GM23338 (cell line): ENCODE data around the gene MKNK2. TPM values are rescaled to one million over a fixed set of nuclear protein-coding genes. Genes with fewer than 3 reads are reported as not detected.

Experiments used
- ATAC-seq: fragments of 200-7000 bp; cut with Tn5 transposase; 3 replicates; pipeline ENCODE4 v1.9.1; 2020
- DNase-seq: peaks from one replicate; pipeline ENCODE4 v3.0.0-alpha.2; 2015; ENCODE audit warnings: low spot score
- H2AFZ ChIP-seq: fragments of 200-600 bp; sonication (generic); 2 replicates; pipeline ENCODE4 v1.8.0; 2016; ENCODE audit warnings: antibody characterized with exemption, mild to moderate bottlenecking, moderate library complexity
- H3F3A ChIP-seq: fragments of 200-600 bp; sonication (generic); replicated peaks from 2 replicates; pipeline ENCODE4 v1.8.0; 2017; ENCODE audit warnings: antibody characterized with exemption, mixed run types, low read depth
- H3K27ac ChIP-seq: fragments of 200-600 bp; sonication (generic); 2 replicates; pipeline ENCODE4 v1.6.1; 2016; ENCODE audit warnings: low read depth
- H3K27me3 ChIP-seq: fragments of 200-600 bp; sonication (generic); 2 replicates; pipeline ENCODE4 v1.8.0; 2016; ENCODE audit warnings: mild to moderate bottlenecking, mixed run types, moderate library complexity; ENCODE audit not compliant: insufficient read depth
- H3K36me3 ChIP-seq: fragments of 200-600 bp; sonication (generic); 2 replicates; pipeline ENCODE4 v1.8.0; 2016; ENCODE audit warnings: mild to moderate bottlenecking; ENCODE audit not compliant: insufficient read depth
- H3K4me1 ChIP-seq: fragments of 200-600 bp; sonication (generic); 2 replicates; pipeline ENCODE4 v1.8.0; 2016; ENCODE audit warnings: mild to moderate bottlenecking, moderate library complexity; ENCODE audit not compliant: insufficient read depth
- H3K4me2 ChIP-seq: fragments of 200-600 bp; sonication (generic); 2 replicates; pipeline ENCODE4 v1.7.1; 2017; ENCODE audit warnings: mixed run types
- H3K4me3 ChIP-seq: fragments of 200-600 bp; sonication (generic); 2 replicates; pipeline ENCODE4 v1.6.1; 2016; ENCODE audit warnings: mixed run types
- H3K79me2 ChIP-seq: fragments of 200-600 bp; sonication (generic); replicated peaks from 2 replicates; pipeline ENCODE4 v1.8.0; 2017; ENCODE audit warnings: mild to moderate bottlenecking; ENCODE audit not compliant: insufficient read depth
- H3K9me2 ChIP-seq: fragments of 200-600 bp; sonication (generic); 2 replicates; pipeline ENCODE4 v1.8.0; 2017; ENCODE audit not compliant: insufficient read depth
- H4K20me1 ChIP-seq: fragments of 200-600 bp; sonication (generic); replicated peaks from 2 replicates; pipeline ENCODE4 v1.8.0; 2017; ENCODE audit warnings: mild to moderate bottlenecking; ENCODE audit not compliant: insufficient read depth
- H3K27ac Mint-ChIP-seq: 2 replicates; pipeline ENCODE4 v1.8.0; 2020; ENCODE audit warnings: inconsistent platforms, mild to moderate bottlenecking, moderate library complexity, mixed read lengths
- H3K27me3 Mint-ChIP-seq: 3 replicates; pipeline ENCODE4 v1.8.0; 2022; ENCODE audit warnings: low read depth, mild to moderate bottlenecking, moderate library complexity, mixed read lengths, inconsistent platforms; ENCODE audit not compliant: insufficient read depth, poor library complexity
- H3K36me3 Mint-ChIP-seq: 3 replicates; pipeline ENCODE4 v1.8.0; 2021; ENCODE audit warnings: low read depth, mild to moderate bottlenecking, inconsistent platforms, moderate library complexity, mixed read lengths
- H3K4me1 Mint-ChIP-seq: 3 replicates; pipeline ENCODE4 v1.8.0; 2020; ENCODE audit warnings: mild to moderate bottlenecking, inconsistent platforms, mixed read lengths
- H3K4me3 Mint-ChIP-seq: 3 replicates; pipeline ENCODE4 v1.8.0; 2021; ENCODE audit warnings: moderate library complexity, mild to moderate bottlenecking, inconsistent platforms, mixed read lengths
- H3K9me3 Mint-ChIP-seq: 3 replicates; pipeline ENCODE4 v1.8.0; 2020; ENCODE audit warnings: moderate library complexity, mild to moderate bottlenecking, inconsistent platforms, mixed read lengths
- CREB1 ChIP-seq: fragments of 250-450 bp; sonication (Bioruptor Pico); IDR thresholded peaks from 2 replicates; pipeline ENCODE4 v1.5.0; 2020; ENCODE audit warnings: low read depth, mild to moderate bottlenecking, moderate library complexity
- CTCF ChIP-seq, 2 experiments: fragments of 200-600 bp in 1 of 2; sonication (generic) in 1 of 2; conservative IDR thresholded peaks; 2 replicates each; pipeline versions ENCODE4 v1.5.1 to v1.6.1; 2016 to 2017; ENCODE audit warnings: antibody characterized with exemption in 2 of 2, low read depth in 2 of 2, mild to moderate bottlenecking in 2 of 2, moderate library complexity in 1 of 2
- EZH2phosphoT487 ChIP-seq: fragments of 200-600 bp; sonication (generic); IDR thresholded peaks from one replicate; pipeline ENCODE4 v1.8.1; 2018; ENCODE audit warnings: antibody characterized with exemption; ENCODE audit not compliant: unreplicated experiment
- STAT1 ChIP-seq: IDR thresholded peaks from one replicate; pipeline ENCODE4 v1.6.1; 2016; ENCODE audit warnings: antibody characterized with exemption; ENCODE audit not compliant: unreplicated experiment
- ZNF114 ChIP-seq: fragments of 250-450 bp; sonication (Bioruptor Pico); IDR thresholded peaks from 2 replicates; pipeline ENCODE4 v1.5.0; 2020; ENCODE audit warnings: mild to moderate bottlenecking, moderate library complexity
- ZNF331 ChIP-seq: fragments of 250-450 bp; sonication (Bioruptor Pico); IDR thresholded peaks from 2 replicates; pipeline ENCODE4 v1.5.0; 2020; ENCODE audit warnings: low read depth, mild to moderate bottlenecking, moderate library complexity
- polyA plus RNA-seq: library from polyadenylated mRNA; unstranded; fragments of >200 nt; fragmentation: Nextera tagmentation; extraction: Ambion mirVana; gene quantifications from 2 replicates; pipeline ENCODE4 v1.2.1, GENCODE V29; 2016
- total RNA-seq: library from RNA; depleted of rRNA; stranded (reverse); fragments of >200 nt; shearing (Covaris generic); gene quantifications from 2 replicates; pipeline ENCODE4 v1.2.3, GENCODE V29; 2014
- TF ChIP-seq, protein P1 (sequence below): IDR thresholded peaks from one replicate; pipeline ENCODE4 v1.6.1; 2018; ENCODE audit warnings: antibody characterized with exemption; ENCODE audit not compliant: unreplicated experiment
- TF ChIP-seq, protein P2 (sequence below): fragments of 250-450 bp; sonication (Bioruptor Pico); IDR thresholded peaks from 2 replicates; pipeline ENCODE4 v1.5.0; 2020; ENCODE audit warnings: mild to moderate bottlenecking, moderate library complexity

Gene MKNK2
- total and polyA plus RNA-seq, 2 experiments from 2014 or later: 71.0 to 159 TPM

DNA sequence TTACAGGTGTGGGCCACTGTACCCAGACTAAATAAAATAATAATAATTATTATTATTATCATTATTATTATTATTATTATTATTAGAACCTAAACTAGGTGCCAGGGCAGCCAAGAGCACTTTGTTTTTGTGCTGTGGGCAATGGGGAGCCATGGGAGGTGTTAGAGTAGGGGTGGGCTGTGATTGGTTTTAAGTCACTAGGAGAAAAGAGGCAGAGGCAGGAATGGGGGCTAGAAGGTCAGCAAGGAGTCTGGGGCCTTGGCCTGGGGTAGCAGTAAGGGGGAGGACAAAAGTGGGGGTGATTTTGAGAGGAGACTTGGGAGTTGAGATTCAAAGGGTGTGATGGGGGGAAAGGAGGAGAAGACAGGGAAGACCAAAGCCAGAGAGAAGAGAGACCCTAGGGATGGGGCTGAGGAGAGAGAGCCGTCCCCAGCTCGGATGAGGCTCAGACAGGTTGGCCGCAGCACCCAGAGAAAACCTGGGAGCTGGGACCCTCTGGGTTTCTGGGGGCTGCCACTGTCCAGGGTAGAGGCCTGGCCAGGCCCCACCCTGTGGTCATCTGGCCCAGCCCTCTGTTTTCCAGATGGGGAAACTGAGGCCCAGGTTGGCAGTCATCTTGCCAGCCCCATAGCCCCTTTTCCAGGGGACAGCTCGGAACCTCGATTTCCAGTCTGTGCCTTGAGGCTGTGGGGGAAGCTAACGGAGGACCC, 17.8 kb downstream of the MKNK2 start (continued):
- TF ChIP-seq ZNF114: no peak
- no peak for TF ChIP-seq STAT1
- TF ChIP-seq EZH2phosphoT487: no peak
- TF ChIP-seq, protein P1, sequence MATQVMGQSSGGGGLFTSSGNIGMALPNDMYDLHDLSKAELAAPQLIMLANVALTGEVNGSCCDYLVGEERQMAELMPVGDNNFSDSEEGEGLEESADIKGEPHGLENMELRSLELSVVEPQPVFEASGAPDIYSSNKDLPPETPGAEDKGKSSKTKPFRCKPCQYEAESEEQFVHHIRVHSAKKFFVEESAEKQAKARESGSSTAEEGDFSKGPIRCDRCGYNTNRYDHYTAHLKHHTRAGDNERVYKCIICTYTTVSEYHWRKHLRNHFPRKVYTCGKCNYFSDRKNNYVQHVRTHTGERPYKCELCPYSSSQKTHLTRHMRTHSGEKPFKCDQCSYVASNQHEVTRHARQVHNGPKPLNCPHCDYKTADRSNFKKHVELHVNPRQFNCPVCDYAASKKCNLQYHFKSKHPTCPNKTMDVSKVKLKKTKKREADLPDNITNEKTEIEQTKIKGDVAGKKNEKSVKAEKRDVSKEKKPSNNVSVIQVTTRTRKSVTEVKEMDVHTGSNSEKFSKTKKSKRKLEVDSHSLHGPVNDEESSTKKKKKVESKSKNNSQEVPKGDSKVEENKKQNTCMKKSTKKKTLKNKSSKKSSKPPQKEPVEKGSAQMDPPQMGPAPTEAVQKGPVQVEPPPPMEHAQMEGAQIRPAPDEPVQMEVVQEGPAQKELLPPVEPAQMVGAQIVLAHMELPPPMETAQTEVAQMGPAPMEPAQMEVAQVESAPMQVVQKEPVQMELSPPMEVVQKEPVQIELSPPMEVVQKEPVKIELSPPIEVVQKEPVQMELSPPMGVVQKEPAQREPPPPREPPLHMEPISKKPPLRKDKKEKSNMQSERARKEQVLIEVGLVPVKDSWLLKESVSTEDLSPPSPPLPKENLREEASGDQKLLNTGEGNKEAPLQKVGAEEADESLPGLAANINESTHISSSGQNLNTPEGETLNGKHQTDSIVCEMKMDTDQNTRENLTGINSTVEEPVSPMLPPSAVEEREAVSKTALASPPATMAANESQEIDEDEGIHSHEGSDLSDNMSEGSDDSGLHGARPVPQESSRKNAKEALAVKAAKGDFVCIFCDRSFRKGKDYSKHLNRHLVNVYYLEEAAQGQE: no peak

GRCh38 chr19:2032296-2032941, 18.6 kb downstream of the MKNK2 start:
- no peak overlapping the region for H3K4me2 ChIP-seq
- peaks cover 10% of the 10 kb centered on the region; the same call in 2 of the 3 replicates for H3K9me3 Mint-ChIP-seq
- TF ChIP-seq CTCF (conservative IDR thresholded peaks at IDR 0.05; ENCODE audit: low read depth in 2 of 2) (no peak), CREB1 (CRISPR knock-in tag) (no peak), STAT1 (no peak), ZNF331 (CRISPR knock-in tag) (no peak)
- TF ChIP-seq, protein P2, sequence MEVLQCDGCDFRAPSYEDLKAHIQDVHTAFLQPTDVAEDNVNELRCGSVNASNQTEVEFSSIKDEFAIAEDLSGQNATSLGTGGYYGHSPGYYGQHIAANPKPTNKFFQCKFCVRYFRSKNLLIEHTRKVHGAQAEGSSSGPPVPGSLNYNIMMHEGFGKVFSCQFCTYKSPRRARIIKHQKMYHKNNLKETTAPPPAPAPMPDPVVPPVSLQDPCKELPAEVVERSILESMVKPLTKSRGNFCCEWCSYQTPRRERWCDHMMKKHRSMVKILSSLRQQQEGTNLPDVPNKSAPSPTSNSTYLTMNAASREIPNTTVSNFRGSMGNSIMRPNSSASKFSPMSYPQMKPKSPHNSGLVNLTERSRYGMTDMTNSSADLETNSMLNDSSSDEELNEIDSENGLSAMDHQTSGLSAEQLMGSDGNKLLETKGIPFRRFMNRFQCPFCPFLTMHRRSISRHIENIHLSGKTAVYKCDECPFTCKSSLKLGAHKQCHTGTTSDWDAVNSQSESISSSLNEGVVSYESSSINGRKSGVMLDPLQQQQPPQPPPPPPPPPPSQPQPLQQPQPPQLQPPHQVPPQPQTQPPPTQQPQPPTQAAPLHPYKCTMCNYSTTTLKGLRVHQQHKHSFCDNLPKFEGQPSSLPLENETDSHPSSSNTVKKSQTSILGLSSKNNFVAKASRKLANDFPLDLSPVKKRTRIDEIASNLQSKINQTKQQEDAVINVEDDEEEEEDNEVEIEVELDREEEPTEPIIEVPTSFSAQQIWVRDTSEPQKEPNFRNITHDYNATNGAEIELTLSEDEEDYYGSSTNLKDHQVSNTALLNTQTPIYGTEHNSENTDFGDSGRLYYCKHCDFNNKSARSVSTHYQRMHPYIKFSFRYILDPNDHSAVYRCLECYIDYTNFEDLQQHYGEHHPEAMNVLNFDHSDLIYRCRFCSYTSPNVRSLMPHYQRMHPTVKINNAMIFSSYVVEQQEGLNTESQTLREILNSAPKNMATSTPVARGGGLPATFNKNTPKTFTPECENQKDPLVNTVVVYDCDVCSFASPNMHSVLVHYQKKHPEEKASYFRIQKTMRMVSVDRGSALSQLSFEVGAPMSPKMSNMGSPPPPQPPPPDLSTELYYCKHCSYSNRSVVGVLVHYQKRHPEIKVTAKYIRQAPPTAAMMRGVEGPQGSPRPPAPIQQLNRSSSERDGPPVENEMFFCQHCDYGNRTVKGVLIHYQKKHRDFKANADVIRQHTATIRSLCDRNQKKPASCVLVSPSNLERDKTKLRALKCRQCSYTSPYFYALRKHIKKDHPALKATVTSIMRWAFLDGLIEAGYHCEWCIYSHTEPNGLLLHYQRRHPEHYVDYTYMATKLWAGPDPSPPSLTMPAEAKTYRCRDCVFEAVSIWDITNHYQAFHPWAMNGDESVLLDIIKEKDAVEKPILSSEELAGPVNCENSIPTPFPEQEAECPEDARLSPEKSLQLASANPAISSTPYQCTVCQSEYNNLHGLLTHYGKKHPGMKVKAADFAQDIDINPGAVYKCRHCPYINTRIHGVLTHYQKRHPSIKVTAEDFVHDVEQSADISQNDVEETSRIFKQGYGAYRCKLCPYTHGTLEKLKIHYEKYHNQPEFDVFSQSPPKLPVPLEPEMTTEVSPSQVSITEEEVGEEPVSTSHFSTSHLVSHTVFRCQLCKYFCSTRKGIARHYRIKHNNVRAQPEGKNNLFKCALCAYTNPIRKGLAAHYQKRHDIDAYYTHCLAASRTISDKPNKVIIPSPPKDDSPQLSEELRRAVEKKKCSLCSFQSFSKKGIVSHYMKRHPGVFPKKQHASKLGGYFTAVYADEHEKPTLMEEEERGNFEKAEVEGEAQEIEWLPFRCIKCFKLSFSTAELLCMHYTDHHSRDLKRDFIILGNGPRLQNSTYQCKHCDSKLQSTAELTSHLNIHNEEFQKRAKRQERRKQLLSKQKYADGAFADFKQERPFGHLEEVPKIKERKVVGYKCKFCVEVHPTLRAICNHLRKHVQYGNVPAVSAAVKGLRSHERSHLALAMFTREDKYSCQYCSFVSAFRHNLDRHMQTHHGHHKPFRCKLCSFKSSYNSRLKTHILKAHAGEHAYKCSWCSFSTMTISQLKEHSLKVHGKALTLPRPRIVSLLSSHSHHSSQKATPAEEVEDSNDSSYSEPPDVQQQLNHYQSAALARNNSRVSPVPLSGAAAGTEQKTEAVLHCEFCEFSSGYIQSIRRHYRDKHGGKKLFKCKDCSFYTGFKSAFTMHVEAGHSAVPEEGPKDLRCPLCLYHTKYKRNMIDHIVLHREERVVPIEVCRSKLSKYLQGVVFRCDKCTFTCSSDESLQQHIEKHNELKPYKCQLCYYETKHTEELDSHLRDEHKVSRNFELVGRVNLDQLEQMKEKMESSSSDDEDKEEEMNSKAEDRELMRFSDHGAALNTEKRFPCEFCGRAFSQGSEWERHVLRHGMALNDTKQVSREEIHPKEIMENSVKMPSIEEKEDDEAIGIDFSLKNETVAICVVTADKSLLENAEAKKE (CRISPR knock-in tag): no peak
- no peak overlapping the region for H3K4me3 ChIP-seq
- H3K36me3 Mint-ChIP-seq: no peaks in the 10 kb centered on the region; the same call in 2 of the 3 replicates
- DNase-seq: no peak
- no peaks in the 10 kb centered on the region for H3K79me2 ChIP-seq
- no peaks in the 10 kb centered on the region for H3K36me3 ChIP-seq
- no peak for ATAC-seq
- peaks cover 16% of the 10 kb centered on the region for H3K27me3 Mint-ChIP-seq
- H3K27me3 ChIP-seq: no peaks in the 10 kb centered on the region
- no peak overlapping the region for H3K27ac ChIP-seq
- no peak overlapping the region for H3K27ac Mint-ChIP-seq
- H2AFZ ChIP-seq: no peak overlapping the region
- H3K4me1 Mint-ChIP-seq: peaks cover 15% of the 10 kb centered on the region; the same call in 2 of the 3 replicates
- H3K4me3 Mint-ChIP-seq: no peak overlapping the region
- no peaks in the 10 kb centered on the region for H4K20me1 ChIP-seq
- H3F3A ChIP-seq: peaks cover 20% of the 10 kb centered on the region
- no peaks in the 10 kb centered on the region for H3K9me2 ChIP-seq
- no peaks in the 10 kb centered on the region; the same call in 1 of the 2 replicates for H3K4me1 ChIP-seq
